ENCODE data around the gene EXOC3L1.

The EXOC3L1 gene

DNA sequence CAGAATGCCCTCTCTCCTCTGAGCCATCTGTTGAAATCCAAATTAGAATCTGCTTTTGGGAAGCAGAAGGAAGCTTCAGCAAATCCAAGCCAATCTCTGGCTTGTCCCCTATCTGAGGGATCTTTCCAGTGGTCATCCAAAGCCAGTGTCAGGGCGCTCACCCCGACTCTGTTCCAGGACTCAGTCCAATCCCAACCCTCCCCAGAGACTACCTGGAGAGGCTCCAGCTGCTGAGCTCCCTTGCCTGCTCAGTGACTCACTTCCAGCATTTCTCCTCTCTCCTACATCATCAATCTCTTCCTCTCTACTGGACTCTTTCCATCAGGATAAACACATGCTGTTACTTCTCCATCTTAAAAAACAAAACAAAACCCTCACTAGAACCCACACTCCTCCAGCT lies 8.6 kb downstream of the EXOC3L1 start:
- no peak for DNase-seq

- DNase-seq: no peak
These were observed 9.8 kb downstream of the EXOC3L1 start for GRCh38 chr16:67180166-67180565.

GRCh38 chr16:67179421-67180080 lies 10.4 kb downstream of the EXOC3L1 start:
- DNase-seq: no peak

DNA sequence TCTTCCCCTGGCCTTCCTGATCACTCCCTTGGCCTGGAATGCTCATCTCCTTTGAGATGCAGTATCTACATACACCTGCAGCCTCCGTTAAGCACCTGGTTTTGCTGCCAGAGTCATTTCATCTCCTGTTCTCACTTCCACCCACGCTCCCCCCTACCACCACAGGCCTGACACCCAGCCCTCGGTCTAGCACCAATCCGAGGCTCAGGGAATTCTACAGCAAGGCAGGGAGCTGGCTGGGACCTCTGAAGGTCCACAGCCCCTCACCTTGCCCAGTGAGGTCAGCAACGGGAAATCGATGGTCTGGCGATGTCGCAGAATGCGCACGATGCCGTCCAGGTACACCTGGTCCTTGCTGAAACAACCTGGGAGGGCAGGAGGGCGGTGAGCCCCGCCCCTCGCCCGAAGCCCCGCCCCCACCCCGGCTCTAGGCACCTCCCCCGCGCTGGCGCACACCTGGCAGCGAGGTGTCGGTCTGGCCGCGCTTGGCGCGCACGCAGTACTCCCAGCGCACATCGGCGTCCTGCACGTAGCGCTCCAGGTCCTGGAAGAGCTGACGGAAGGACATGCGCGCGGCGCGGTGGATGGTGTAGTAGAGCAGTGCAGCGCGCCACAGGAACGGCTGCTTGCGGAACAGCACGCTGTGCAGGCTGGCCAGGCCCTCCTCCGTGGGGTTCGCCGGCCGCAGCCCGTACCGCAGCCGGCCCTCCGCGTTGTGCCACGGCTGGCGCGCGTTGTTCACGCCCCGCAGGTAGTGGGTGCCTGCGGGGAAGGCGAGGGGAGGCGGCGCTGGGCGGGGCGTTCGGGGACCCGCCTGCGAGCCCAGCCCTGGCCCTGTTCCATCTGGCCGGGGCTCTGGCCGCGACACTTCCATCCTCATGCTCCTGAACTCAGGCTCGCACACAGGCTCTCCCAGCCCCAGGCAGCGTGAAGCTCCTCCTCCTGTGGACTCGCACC lies 11.9 kb downstream of the EXOC3L1 start:
- DNase-seq: peak; percentile 63

- no peak for DNase-seq
These were observed 13.3 kb downstream of the EXOC3L1 start for GRCh38 chr16:67176662-67177061.

- DNase-seq: no peak
These were observed 15.2 kb downstream of the EXOC3L1 start for GRCh38 chr16:67174706-67175231.

DNA sequence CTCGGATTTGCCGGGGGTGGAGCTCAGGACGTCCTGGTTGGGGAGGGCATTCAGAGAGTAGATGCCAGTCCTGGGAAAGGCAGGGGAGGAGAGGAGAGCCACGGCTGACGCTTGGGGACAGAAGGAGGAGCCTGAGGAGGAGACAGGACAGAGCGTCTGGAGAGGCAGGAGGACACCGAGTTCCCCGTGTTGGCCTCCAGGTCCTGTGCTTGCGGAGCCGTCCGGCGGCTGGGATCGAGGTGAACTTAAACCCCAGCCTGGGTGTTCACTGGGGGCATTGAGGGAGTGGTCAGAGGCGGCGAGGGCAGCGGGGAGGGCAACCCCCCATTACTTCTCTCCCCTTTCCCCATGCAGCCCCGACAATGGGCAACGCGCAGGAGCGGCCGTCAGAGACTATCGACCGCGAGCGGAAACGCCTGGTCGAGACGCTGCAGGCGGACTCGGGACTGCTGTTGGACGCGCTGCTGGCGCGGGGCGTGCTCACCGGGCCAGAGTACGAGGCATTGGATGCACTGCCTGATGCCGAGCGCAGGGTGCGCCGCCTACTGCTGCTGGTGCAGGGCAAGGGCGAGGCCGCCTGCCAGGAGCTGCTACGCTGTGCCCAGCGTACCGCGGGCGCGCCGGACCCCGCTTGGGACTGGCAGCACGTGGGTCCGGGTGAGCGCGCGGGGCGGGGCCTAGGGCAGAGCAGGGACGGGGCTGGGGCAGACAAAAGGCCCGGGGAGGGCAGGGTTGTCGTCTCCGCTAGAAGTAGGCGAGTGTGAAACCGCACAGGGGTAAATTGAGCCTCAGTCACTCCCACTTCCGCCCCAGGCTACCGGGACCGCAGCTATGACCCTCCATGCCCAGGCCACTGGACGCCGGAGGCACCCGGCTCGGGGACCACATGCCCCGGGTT lies 15.9 kb downstream of the EXOC3L1 start:
- peak; percentile 57 for DNase-seq

GRCh38 chr16:67173323-67173722 lies 16.6 kb downstream of the EXOC3L1 start:
- no peak for DNase-seq

DNA sequence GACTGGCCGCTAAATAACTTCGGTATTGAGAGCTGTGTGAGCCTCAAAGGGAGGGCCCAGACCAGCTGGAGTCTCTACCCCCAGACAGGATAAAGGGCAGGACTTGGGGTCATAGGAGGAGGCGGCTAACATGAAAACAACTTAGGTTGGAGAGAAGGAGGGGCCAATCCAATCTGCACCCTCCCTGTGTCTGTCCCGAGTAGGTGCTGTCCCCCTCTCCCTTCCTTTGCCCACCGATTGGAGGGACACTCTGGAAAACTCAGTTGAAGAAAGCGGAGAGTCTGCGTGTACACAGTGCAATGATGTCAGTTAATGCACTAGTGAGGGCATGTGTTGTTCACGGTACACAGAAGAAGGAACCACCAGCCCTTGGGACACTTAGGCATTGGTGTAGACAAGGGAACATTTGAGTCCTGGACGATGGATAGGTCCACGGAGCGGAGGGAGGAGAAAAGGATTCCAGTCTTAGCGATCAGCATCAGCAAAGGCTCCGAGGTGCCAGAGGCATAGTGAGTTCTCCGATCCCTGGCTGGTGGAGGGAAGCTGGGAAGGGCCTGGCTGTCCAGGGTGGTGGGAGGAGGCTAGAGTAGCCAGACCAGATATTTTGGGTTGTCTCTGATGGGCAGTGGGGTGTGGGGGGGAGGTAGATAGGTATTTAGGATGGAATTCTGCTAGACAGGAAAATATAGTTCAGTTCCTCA lies 18.8 kb downstream of the EXOC3L1 start:
- no peak for DNase-seq

- DNase-seq: no peak
These were observed 19.6 kb downstream of the EXOC3L1 start, which contains the start of gene NOL3 for GRCh38 chr16:67170168-67170948. Gene NOL3, plus strand, starts transcription at chr16:67170538.

DNA sequence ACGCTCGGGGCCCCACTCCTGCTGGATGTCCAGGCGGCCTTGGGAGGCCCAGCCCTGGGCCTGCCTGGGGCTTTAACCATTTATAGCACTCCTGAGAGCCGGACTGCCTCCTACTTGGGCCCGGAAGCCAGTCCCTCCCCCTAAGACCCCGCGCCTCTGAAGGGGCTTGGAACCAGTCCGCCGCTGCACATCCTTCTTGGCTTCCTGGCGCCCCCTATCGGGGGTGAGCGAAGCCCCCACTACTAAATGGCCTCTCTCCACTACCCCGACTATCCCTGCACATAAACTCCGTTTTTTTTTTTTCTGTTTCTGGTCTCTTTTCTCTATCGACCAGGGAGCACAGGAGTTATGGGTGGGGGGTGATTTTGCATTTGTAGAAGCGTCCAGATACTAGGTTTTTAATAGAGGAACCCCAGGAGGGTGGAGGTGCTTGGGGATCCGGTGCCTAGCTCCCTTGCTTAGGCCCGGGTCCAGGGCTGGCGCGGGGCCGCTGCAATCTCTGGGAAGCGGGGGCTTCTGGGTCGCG lies 20.2 kb downstream of the EXOC3L1 start:
- DNase-seq: no peak

GRCh38 chr16:67169011-67169451 lies 20.9 kb downstream of the EXOC3L1 start:
- no peak for DNase-seq

GRCh38 chr16:67167588-67167987 lies 22.3 kb downstream of the EXOC3L1 start:
- DNase-seq: no peak

GRCh38 chr16:67166598-67167168 lies 23.3 kb downstream of the EXOC3L1 start:
- no peak for DNase-seq

DNA sequence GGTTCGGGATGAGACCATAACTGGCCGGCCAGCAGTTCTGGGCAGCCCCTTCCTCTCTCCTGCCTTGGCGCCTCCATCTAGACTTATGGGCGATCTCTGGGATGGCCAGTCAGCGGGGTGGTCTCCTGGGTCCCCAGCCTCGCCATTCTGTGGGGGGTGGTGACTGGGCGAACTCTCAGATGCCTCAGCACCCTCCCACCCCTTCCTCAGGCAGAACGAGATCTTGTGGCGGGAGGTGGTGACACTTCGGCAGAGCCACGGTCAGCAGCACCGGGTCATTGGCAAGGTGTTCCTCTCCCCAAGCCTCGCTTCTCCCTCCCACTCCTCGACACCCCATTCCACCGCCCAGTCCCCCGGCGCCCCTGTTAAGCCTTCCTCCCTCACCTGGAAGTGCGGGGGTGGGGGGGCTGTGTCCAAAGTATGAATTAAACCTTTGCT lies 23.8 kb downstream of the EXOC3L1 start:
- no peak for DNase-seq

- DNase-seq: no peak
These were observed 24.5 kb downstream of the EXOC3L1 start for GRCh38 chr16:67165121-67166078.

DNA sequence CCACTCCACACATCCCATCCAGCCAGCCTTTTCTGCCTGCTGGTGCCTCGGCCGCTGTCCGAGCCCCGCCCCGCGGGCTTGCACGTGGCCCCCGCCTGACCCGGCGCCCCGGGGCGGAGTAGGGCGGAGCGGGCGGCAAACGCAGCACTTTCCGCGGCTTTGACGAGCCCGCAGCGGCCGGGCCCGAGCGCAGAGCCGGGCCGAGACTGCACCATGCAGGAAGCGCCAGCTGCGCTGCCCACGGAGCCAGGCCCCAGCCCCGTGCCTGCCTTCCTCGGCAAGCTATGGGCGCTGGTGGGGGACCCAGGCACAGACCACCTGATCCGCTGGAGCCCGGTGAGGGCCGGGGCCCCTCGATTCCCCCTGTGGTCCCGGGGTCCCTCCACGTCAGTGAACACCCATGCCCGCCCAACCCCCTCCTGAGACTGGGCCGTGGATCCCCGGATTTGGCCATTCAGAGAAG lies 25.3 kb downstream of the EXOC3L1 start, which contains the start of gene HSF4:
Gene HSF4, plus strand, starts transcription at position 147 of the 463 bp plus-strand sequence. Its CDS starts 67 bp downstream, at position 214.
- DNase-seq: no peak

DNA sequence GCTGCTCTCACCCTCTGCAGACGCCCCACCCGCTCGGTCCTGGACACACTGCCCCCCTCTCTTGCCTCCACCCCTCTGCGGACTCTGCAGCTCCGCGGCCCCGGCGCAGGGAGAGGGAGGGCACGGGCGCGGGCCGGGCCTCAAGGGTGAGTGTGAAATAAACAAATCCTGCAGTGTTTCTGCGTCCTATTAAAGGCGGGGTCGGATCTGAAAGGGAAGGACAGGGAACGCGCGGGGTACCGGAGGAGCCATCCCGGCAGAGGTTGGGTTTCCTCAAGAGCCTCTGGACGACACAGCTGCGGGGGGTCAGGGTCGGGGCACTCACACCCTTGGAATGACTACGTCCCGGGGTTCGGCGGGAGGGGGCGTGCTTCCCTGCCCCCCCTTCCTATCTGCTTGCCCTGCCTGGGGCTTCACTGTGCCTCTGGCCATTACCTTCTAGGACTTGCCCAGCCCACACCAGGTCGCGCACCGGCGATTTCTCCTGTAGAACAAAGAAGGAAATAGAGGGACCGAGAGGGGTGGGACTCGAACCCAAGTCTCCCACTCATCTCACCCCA lies 25.9 kb downstream of the EXOC3L1 start:
- DNase-seq: no peak

Measured in T-helper 9 cell (primary cell).